Upper lobe of left lung (tissue), 6 donors: ENCODE data around the gene PSMB5. TPM values are rescaled to one million over a fixed set of nuclear protein-coding genes. Genes with fewer than 3 reads are reported as not detected.

Experiments
- ATAC-seq, 2 donors: fragments of 200-7000 bp; cut with Tn5 transposase; one replicate each; pipeline ENCODE4 v1.9.1; 2022; ENCODE audit warnings: mild to moderate bottlenecking in 2 of 2, moderate library complexity in 2 of 2; ENCODE audit not compliant: low FRiP score in 2 of 2
- DNase-seq, 2 donors: peaks; one replicate each; pipeline ENCODE4 v3.0.0-alpha.2; 2019 to 2020
- H3K27ac ChIP-seq, 4 donors: fragments of 200-600 bp; sonication (generic); one replicate each; pipeline ENCODE4 v1.5.1; 2016 to 2019
- H3K27me3 ChIP-seq, 4 donors: fragments of 200-600 bp; sonication (generic); one replicate each; pipeline ENCODE4 v1.5.1; 2017 to 2019
- H3K36me3 ChIP-seq, 4 donors: fragments of 200-600 bp; sonication (generic); one replicate each; pipeline ENCODE4 v1.5.1; 2016 to 2019
- H3K4me1 ChIP-seq, 4 donors: fragments of 200-600 bp; sonication (generic); one replicate each; pipeline ENCODE4 v1.5.1; 2018 to 2019
- H3K4me3 ChIP-seq, 4 donors: fragments of 200-600 bp; sonication (generic); one replicate each; pipeline ENCODE4 v1.5.1; 2017 to 2019; ENCODE audit warnings: mild to moderate bottlenecking in 2 of 4, moderate library complexity in 1 of 4
- H3K9me3 ChIP-seq, 4 donors: fragments of 200-600 bp; sonication (generic); one replicate each; pipeline ENCODE4 v1.5.1; 2018 to 2019
- CTCF ChIP-seq, 6 experiments: fragments of 450-650 bp in 4 of 6; fragments of 200-600 bp in 2 of 6; sonication (generic) in 2 of 6; IDR thresholded peaks; one replicate each; pipeline ENCODE4 v1.5.1; 2016 to 2019; ENCODE audit warnings: antibody characterized with exemption in 6 of 6
- EP300 ChIP-seq, 4 donors: sonication (generic); formaldehyde crosslinking; IDR thresholded peaks; one replicate each; pipeline ENCODE4 v1.5.1; 2017; ENCODE audit warnings: antibody characterized with exemption in 4 of 4, control low read depth in 2 of 4
- POLR2A ChIP-seq, 4 donors: fragments of 450-650 bp; IDR thresholded peaks; one replicate each; pipeline ENCODE4 v1.5.1; 2016 to 2017; ENCODE audit warnings: antibody characterized with exemption in 4 of 4, mild to moderate bottlenecking in 2 of 4
- POLR2AphosphoS5 ChIP-seq, 2 donors: sonication (generic); formaldehyde crosslinking; IDR thresholded peaks; one replicate each; pipeline ENCODE4 v1.5.1; 2017; ENCODE audit warnings: antibody characterized with exemption in 2 of 2
- WGBS, 2 donors: methylation state at CpG; one replicate each; pipeline ENCODE4 v1.1.5; 2017 to 2018; 5-methylcytosine and 5-hydroxymethylcytosine counted together
- total RNA-seq, 6 donors: library from RNA; depleted of rRNA in 4 of 6; stranded (reverse); fragments of >200 nt in 4 of 6; gene quantifications; one replicate each; pipeline versions ENCODE4 v1.1.0 to v1.2.1, GENCODE V29; 2016 to 2021
- donor health status: DM: no; HTN: no; CAD: no; lungs with moderate emphysema.
- donor health status: DM: no; HTN: yes; CAD: no; lungs with severe emphysema.

Gene PSMB5
- total RNA-seq, 6 donors from 2014 or later: 58.7 to 147 (median 86.1) TPM

DNA sequence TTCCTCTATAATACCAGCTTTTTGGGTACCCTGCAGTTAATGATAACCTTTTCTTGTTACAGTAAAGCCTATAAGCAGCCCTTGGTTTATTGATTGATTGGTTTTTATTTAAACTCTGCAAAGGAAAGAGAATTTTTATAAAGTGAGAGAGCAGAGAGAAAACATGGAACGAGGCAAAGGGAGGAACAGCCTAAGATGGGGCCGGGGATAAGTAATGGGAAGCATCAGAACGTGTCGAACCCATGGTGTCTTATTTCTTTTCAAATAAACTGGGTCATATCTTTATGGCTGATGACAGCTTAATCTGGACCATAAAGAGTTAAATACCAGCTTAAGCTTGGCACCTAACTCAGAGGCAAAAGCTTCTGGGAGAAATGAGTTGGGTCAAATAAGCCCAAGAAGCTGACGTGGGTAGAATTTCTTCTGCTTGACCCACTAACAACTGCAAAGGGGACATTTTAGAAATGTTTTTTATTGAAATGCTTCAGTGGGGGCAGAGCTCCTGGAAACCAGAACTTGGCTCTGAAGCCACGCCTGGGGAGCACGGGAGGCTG lies 12.7 kb downstream of the PSMB5 start:
- WGBS, 2 donors: 75 to 82% methylated on average over 7 of the region's 7 CpGs
- no peaks in the 10 kb centered on the region for H3K27me3 ChIP-seq
- no peaks in the 10 kb centered on the region for H3K9me3 ChIP-seq
- peaks cover 4 to 28% (median 22%) of the 10 kb centered on the region in 4 donors for H3K36me3 ChIP-seq
- H3K27ac ChIP-seq: no peak overlapping the region
- TF ChIP-seq CTCF (IDR thresholded peaks at IDR 0.05) (no peak), POLR2A (IDR thresholded peaks at IDR 0.05) (no peak), EP300 (IDR thresholded peaks at IDR 0.05) (no peak), POLR2AphosphoS5 (IDR thresholded peaks at IDR 0.05) (no peak)
- no peak overlapping the region for H3K4me3 ChIP-seq
- ATAC-seq (no peak), DNase-seq (no peak)
- no peaks in the 10 kb centered on the region for H3K4me1 ChIP-seq

DNA sequence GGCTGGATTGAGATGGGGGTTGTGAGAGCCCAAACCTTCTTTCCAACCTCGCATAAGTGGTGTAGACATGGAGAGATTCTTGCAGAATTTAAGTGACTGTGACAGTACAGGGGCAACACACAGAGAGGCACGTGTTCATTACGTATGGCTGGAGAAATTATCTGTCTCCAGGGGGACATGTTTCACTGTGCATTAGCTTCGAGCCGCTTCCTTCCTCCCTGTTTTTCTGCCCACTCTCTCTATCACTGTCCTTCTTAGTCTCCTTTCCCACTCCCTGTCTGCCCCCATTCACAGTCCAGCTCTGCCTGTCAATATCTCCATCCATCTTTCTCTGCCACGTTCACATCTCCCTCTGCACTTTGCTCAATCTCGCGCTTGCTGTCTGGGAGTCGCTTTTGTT lies 13.3 kb downstream of the PSMB5 start:
- no peaks in the 10 kb centered on the region for H3K4me1 ChIP-seq
- no peak overlapping the region for H3K4me3 ChIP-seq
- no peak overlapping the region for H3K27ac ChIP-seq
- ATAC-seq (no peak), DNase-seq (no peak)
- no peaks in the 10 kb centered on the region for H3K9me3 ChIP-seq
- WGBS, 2 donors: 80 to 85% methylated on average over 9 of the region's 9 CpGs
- H3K36me3 ChIP-seq: peaks cover 4 to 25% (median 17%) of the 10 kb centered on the region in 4 donors
- no peaks in the 10 kb centered on the region for H3K27me3 ChIP-seq
- TF ChIP-seq EP300 (IDR thresholded peaks at IDR 0.05): no peak
- TF ChIP-seq POLR2A (IDR thresholded peaks at IDR 0.05): no peak
- TF ChIP-seq CTCF (IDR thresholded peaks at IDR 0.05): no peak
- TF ChIP-seq POLR2AphosphoS5 (IDR thresholded peaks at IDR 0.05): no peak

- 90 to 94% methylated on average over 7 of the region's 7 CpGs for WGBS, 2 donors
- ATAC-seq: no peak
These were observed 14.3 kb downstream of the PSMB5 start for GRCh38 chr14:23020143-23021128.

DNA sequence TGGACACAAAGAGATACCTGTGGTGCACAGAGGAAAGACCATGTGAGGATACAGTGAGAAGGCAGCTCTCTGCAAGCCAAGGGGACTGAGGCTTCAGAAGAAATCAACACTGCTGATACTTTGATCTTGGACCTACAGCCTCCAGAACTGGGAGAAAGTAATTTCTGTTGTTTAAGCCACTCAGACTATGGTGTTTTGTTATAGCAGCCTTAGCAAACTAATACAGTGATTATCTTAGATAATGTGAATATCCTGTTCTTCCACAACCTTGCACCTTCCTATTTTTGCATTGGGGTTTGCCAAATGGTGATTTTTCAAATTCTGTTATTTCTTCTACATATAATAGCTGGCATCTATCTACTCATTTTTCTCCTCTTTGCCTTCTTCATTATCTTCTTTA lies 16.6 kb downstream of the PSMB5 start:
- H3K36me3 ChIP-seq: no peaks in the 10 kb centered on the region

More at GRCh38 chr14:23020143-23021128, 14.3 kb downstream of the PSMB5 start:
- DNase-seq: no peak
- H3K9me3 ChIP-seq: no peaks in the 10 kb centered on the region
- no peak overlapping the region for H3K4me3 ChIP-seq
- H3K4me1 ChIP-seq: no peaks in the 10 kb centered on the region
- no peak overlapping the region for H3K27ac ChIP-seq
- peaks cover 0 to 15% (median 8%) of the 10 kb centered on the region in 4 donors for H3K36me3 ChIP-seq
- TF ChIP-seq POLR2A (IDR thresholded peaks at IDR 0.05) (no peak), POLR2AphosphoS5 (IDR thresholded peaks at IDR 0.05) (no peak), EP300 (IDR thresholded peaks at IDR 0.05) (no peak), CTCF (IDR thresholded peaks at IDR 0.05) (no peak)
- H3K27me3 ChIP-seq: no peaks in the 10 kb centered on the region

More for the DNA sequence above, 16.6 kb downstream of the PSMB5 start:
- Histone ChIP-seq H3K4me1 (no peaks in the 10 kb centered on the region), H3K27me3 (no peaks in the 10 kb centered on the region), H3K27ac (no peak overlapping the region), H3K9me3 (no peaks in the 10 kb centered on the region), H3K4me3 (no peak overlapping the region)
- ATAC-seq: no peak
- DNase-seq: no peak
- TF ChIP-seq POLR2A (IDR thresholded peaks at IDR 0.05): no peak
- no peak for TF ChIP-seq EP300 (IDR thresholded peaks at IDR 0.05)
- no peak for TF ChIP-seq CTCF (IDR thresholded peaks at IDR 0.05)
- TF ChIP-seq POLR2AphosphoS5 (IDR thresholded peaks at IDR 0.05): no peak
